ENCODE results near the gene JAK3. TPM values are rescaled to one million over a fixed set of nuclear protein-coding genes. Genes with fewer than 3 reads are reported as not detected.
"Not testable (repeated sequence)": the region's sequence is repeated elsewhere in the genome, so short reads cannot be mapped to it uniquely, and the experiment has no call there.

The JAK3 gene
- total RNA-seq, 1 experiment from 2014 or later: 3.2 TPM

DNA sequence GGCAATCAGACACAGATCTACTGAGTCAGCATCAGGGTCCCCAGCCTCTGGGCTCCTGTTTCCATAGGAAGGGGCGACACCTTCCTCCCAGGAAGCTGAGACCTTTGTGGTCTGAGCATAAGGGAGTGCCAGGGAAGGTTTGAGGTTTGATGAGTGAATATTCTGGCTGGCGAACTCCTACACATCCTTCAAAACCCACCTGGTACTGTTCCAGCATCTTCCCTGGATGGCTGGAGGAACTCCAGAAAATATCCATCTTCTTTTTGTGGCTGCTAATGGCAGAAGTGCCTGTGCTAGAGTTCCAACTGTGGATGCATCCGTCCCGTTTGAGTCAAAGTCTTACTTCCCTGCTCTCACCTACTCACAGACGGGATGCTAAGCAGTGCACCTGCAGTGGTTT, 35.7 kb downstream of the JAK3 start:
- no peak for DNase-seq (ENCODE audit: low spot score)
- in situ Hi-C loops (cut with HindIII; ENCODE audit: low sequenced_read_pairs): no loop called here

DNA sequence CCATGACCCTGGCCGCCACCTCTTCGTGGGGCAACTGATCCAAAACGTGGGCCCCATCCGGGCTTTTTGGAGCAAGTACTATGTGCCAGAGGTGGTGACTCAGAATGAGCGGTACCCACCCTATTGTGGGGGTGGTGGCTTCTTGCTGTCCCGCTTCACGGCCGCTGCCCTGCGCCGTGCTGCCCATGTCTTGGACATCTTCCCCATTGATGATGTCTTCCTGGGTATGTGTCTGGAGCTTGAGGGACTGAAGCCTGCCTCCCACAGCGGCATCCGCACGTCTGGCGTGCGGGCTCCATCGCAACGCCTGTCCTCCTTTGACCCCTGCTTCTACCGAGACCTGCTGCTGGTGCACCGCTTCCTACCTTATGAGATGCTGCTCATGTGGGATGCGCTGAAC, 36.1 kb downstream of the JAK3 start:
- in situ Hi-C loops (cut with HindIII; ENCODE audit: low sequenced_read_pairs): no loop called here
- no peak for DNase-seq (ENCODE audit: low spot score)

DNA sequence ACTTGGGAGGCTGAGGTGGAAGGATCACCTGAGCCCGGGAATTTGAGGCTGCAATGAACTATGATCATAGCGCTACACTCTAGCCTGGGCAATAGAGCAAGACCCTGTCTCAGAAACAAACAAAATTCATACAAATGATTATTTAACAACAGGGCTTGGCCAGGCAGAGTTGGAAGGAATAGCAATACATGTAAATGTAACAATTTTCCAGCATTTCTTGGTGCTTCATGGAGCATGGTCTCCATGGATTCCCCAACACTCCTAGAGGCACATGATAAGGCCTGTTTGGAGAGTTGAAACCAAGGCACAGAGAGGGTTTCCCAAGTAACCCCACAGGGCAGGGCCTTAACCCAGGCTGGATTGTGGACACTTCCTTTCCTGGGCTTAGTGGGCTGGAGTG, 36.7 kb downstream of the JAK3 start:
- in situ Hi-C loops (cut with HindIII; ENCODE audit: low sequenced_read_pairs): no loop called here
- no peak for DNase-seq (ENCODE audit: low spot score)

DNA sequence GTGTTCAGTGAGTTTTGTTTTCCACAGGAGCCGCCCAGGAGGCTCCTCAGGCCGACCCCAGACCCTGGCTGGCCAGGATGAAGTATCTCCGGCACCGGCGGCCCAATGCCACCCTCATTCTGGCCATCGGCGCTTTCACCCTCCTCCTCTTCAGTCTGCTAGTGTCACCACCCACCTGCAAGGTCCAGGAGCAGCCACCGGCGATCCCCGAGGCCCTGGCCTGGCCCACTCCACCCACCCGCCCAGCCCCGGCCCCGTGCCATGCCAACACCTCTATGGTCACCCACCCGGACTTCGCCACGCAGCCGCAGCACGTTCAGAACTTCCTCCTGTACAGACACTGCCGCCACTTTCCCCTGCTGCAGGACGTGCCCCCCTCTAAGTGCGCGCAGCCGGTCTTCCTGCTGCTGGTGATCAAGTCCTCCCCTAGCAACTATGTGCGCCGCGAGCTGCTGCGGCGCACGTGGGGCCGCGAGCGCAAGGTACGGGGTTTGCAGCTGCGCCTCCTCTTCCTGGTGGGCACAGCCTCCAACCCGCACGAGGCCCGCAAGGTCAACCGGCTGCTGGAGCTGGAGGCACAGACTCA, 40.0 kb downstream of the JAK3 start:
- in situ Hi-C loops (cut with HindIII; ENCODE audit: low sequenced_read_pairs): no loop called here
- DNase-seq (ENCODE audit: low spot score): no peak

DNA sequence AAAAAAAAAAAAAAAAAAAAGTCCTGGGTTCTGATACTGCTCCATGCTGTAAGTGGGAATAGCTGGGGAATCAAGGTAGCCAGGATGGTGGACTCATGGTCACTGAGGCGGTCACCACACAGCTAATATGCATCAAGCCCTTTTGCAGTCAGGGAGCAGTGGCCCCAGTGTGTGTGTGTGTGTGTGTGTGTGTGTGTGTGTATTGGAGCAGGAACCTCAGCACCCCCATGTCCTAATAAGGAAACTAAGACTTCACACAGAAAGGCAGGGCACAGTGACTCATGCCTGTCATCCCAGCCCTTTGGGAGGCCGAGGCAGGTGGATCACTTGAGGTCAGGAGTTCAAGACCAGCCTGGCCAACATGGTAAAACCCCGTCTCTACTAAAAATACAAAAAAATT, 40.8 kb downstream of the JAK3 start:
- no peak for DNase-seq (ENCODE audit: low spot score)
- in situ Hi-C loops (cut with HindIII; ENCODE audit: low sequenced_read_pairs): no loop called here

DNA sequence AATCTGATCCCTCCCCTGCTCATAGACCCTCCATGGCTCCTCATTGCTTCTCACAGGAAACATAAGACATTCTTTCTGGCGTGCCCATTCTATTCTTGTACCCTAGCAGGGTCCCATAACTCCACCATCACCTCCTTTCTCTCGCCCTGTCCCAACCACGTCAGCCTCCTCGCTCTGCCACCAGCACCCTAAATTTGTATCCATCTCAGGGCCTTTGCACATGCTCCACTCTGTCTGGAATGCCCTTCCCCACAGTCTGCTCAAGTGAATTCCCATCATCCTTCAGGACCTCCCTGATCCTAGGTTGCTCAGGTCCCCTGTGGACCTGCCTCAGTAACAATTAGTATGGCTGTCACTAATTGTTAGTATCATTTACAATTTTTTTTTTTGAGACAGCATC, 42.4 kb downstream of the JAK3 start:
- in situ Hi-C loops (cut with HindIII; ENCODE audit: low sequenced_read_pairs): no loop called here
- DNase-seq (ENCODE audit: low spot score): no peak

- in situ Hi-C loops (cut with HindIII; ENCODE audit: low sequenced_read_pairs): no loop called here
- DNase-seq (ENCODE audit: low spot score): no peak
These were observed 44.4 kb downstream of the JAK3 start for GRCh38 chr19:17803264-17803896.

DNA sequence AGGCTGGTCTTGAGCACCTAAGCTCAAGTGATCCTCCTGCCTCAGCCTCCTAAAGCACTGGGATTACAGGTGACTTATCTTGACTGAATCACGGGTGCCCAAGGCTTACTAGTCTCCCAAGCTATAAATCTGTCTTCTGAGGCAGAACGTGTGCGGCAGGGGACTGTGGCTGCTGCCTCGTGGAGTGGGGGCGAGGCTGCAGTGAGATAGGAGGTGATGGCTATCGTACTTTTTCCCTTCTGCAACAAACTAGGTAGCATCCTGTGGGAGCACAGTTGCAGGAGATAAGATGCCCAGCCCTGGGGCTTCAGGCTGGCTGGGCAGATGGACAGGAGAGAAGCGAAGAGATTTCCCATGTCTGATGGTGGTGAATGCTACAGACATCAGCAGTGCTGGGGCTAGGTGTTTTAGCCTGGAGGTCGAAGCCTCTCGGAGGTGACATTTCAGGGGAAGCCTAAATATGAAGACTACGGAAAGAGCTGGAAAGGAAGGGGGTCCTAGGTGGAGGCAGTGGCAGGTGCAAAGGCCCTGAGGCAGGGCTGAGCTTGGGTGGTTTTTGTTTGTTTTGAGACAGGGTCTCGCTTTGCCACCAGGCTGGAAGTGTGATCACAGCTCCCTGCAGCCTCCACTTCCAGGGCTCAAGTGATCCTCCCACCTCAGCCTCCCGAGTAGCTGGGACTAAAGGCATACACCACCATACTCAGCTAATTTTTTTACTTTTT, 45.5 kb downstream of the JAK3 start:
- in situ Hi-C loops (cut with HindIII; ENCODE audit: low sequenced_read_pairs): no loop called here
- DNase-seq (ENCODE audit: low spot score): no peak

DNA sequence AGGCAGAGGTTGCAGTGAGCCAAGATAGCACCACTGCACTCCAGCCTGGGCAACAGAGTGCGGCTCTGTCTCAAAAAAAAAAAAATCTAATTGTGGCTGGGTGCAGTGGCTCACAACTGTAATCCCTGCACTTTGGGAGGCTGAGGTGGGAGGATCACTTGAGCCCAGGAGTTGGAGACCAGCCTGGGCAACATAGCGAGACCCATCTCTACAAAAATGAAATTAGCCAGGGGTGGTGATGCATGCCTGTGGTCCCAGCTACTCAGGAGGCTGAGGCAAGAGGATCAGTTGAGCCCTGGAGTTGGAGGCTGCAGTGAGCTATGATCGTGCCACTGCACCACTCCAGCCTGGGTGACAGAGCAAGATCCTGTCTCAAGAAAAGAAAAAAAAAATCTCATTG, 49.2 kb downstream of the JAK3 start:
- DNase-seq (ENCODE audit: low spot score); in situ Hi-C loops (cut with HindIII; ENCODE audit: low sequenced_read_pairs): not testable (repeated sequence)

DNA sequence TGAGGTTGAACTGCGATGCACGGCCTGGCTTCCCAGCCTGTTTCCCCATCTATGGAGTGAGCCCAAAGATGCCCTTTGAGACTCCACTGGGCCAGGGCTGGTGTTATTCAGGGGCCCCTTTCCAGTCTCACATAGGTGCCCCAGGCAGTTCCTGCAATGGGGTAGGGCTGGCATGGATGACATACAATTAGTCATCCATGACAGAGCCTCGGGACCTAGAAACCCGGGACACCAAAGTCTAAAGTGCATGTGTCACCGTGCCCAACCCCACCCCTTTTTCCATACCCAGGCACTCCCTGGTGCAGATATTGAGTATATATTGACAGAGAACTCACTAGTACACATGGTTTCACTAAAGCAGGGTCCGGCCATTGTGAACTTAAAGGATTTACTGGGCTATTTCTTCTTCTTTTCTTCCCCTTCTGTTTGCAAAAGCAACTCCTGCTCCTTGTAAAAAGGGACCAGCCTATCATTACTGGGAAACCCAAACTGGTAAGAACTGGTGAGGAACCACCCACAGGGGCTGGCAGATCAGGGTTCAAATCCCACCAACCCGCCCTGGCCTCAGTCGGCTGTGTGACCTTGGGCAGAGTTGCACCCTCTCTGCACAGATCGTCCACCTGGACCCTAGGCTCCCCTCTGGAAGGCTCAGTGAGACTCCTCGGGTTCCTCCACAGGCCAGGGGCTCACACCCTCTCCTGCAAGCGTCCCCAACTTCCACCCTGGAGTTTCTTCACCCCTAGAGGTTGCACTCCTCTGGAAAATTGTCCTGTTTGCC, 50.2 kb downstream of the JAK3 start:
- DNase-seq (ENCODE audit: low spot score): no peak
- in situ Hi-C loops (cut with HindIII; ENCODE audit: low sequenced_read_pairs): no loop called here

GRCh38 chr19:17796838-17797423, 50.9 kb downstream of the JAK3 start:
- no peak for DNase-seq (ENCODE audit: low spot score)
- in situ Hi-C loops (cut with HindIII; ENCODE audit: low sequenced_read_pairs): no loop called here

DNA sequence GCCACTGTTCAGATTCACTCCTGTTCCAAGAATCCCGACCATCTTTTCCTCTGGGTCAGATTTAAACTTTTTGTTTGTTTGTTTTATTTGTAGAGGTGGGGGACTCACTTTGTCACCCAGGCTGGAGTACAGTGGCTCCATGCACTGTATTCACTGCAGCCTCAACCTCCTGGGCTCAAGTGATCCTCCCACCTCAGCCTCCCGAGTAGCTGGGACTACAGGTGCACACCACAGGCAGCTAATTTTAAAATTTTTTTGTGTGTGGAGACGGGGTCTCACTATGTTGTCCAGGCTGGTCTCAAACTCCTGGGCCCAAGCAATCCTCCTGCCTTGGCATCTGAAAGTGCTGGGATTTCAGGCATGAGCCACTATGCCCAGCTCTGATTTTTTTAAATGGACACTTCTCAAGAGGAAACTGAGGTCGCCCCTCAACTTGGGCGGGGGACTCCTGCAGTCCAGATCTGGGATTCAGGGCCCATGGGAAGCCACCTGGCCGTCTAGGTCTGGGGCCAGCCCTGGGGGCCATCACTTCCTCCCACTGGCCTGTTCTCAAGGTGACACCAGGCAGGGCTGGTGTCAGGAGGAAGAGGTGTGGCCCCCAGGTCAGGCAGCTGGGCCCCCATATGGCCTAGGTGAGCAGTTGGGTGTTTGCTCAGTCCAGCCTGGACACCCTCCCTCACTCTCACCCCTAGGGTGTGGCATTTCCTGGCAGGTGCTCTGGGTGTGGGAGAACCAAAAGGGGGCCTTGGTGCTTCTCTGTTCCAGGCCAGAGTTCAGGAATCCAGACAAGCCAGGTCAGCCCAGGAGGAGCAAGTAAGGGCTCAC, 51.6 kb downstream of the JAK3 start:
- in situ Hi-C loops (cut with HindIII; ENCODE audit: low sequenced_read_pairs): no loop called here
- no peak for DNase-seq (ENCODE audit: low spot score)

- in situ Hi-C loops (cut with HindIII; ENCODE audit: low sequenced_read_pairs): no loop called here
These were observed 52.3 kb downstream of the JAK3 start for GRCh38 chr19:17795495-17795856.

DNA sequence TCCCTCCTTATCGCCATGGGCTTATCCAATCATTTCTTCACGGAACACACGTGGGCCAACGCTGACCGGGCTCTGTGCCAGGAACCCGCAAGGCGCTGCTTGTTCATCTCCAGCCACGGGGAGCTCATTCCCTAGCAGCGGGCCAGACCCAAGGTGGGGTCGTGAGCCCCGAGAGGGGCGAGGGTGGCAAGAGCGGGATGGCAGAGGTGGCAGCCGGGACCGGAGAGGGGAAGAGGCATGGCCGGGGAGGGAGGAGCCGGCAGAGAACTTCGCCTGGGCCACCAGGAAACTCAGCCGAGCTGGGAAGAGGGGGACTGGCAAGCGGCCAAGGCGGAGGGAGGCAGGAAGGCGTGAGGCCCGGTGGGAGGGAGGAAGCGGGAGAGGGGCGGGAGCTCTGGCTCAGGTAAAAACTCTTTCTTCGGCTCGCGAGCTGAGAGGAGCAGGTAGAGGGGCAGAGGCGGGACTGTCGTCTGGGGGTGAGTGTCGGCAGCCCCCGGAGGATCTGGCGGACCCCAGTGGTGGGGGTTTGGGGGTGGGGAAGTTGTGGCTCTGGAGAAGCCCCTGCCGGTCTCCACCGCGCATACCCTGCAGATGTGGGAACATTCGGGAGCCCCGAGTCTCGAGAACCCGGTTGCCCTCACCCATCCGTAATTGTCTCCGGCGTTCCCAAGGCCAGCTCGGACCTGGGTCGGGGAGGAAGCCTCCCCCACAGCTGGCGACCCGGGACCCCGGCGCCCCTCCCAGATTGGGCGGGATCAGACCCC, 52.9 kb downstream of the JAK3 start, which contains the start of gene B3GNT3:
Gene B3GNT3 (plus strand): TSS at position 408 of the 764 bp plus-strand sequence. CDS start 12,670 bp downstream, outside the sequence.
- DNase-seq (ENCODE audit: low spot score): no peak
- in situ Hi-C loops (cut with HindIII; ENCODE audit: low sequenced_read_pairs): no loop called here

More at GRCh38 chr19:17795495-17795856, 52.3 kb downstream of the JAK3 start:
- DNase-seq (ENCODE audit: low spot score): no peak

DNA sequence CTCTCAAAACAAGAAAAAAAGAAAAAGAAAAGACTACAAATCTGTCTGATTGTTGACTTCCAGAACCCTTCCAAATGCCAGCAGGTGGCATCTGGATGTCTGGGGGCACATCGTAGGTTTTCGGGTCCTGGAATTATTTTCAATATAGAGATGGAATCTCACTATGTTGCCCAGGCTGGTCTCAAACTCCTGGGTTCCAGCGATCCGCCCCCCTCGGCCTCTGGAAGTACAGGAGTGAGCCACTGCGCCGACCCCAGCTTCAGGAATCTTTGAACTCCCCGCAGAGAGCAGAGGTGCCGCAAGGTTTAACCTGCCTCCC, 53.4 kb downstream of the JAK3 start:
- in situ Hi-C loops (cut with HindIII; ENCODE audit: low sequenced_read_pairs): no loop called here
- no peak for DNase-seq (ENCODE audit: low spot score)

- DNase-seq (ENCODE audit: low spot score): no peak
- in situ Hi-C loops (cut with HindIII; ENCODE audit: low sequenced_read_pairs): no loop called here
These were observed 57.6 kb downstream of the JAK3 start for GRCh38 chr19:17790059-17790780.

DNA sequence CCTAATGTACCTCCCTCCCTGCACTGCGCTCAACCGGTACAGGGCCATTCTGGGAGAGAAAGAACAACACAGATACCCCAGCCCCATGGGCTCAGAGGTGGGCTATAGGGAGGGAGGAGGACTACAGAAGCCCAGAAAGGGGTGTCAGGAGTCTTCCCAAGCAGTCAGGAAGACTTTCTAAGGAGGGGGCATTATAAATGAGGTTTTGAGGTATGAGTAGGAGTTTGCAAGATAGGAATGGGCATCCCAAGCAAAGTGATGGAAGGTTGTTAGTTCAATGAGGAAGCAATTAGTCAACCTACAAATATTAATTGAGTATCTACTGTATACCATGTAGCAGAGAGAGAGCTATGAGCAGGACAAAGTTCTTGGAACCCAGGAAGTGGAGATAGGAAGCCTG, 59.1 kb downstream of the JAK3 start:
- no peak for DNase-seq (ENCODE audit: low spot score)
- in situ Hi-C loops (cut with HindIII; ENCODE audit: low sequenced_read_pairs): no loop called here

Measured in G401 (cell line).